ENCODE data around the gene SPIB. TPM values are rescaled to one million over a fixed set of nuclear protein-coding genes. Genes with fewer than 3 reads are reported as not detected.
A peak's percentile ranks its signal among the peaks of the same experiment; 100 is the strongest.

SPIB gene
- total RNA-seq, 1 donor from 2014 or later: 0.91 TPM

DNA sequence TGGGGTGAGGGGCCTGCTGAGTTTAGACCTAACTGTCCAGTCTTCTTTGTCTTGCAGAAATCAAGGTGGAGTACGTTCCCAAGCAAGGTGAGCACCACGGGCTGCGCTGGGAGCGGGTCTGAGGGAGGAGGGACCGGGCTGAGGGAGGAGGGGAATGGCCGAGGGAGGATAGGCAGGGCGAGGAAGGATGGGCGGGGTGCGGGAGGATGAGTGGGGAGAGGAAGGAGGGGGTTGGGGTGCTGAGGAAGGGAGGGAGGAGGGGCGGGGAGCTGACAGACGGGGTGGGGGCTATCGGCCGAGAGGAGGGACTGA, 32.4 kb downstream of the SPIB start:
- Mint-ChIP-seq H3K9me3 (peaks cover 4% of the 10 kb centered on the region), H3K27ac (no peak overlapping the region), H3K4me3 (no peak overlapping the region), H3K36me3 (ENCODE audit: low read depth) (no peaks in the 10 kb centered on the region), H3K4me1 (no peaks in the 10 kb centered on the region), H3K27me3 (peaks cover 4% of the 10 kb centered on the region)
- DNase-seq: no peak
- intact Hi-C loops (cut with micrococcal nuclease): no loop called here

DNA sequence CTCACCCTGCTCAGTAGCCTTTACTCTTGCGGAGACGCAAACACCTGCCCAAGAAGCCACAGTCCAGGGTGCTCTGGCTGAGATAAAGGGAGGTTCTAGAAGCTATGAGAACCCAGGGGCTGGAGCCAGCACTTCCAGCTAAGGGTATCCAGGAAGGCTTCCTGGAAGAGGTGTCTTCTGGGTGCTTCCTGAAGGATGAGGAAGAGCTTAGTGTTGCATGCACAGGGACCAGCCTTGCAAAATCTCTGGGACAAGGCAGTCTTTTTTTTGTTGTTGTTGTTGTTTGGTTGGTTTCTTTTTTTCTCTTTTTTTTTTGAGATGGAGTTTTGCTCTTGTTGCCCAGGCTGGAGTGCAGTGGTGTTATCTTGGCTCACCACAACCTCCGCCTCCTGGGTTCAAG, 34.5 kb downstream of the SPIB start:
- H3K27ac Mint-ChIP-seq: no peak overlapping the region
- no peak overlapping the region for H3K4me3 Mint-ChIP-seq
- intact Hi-C loops (cut with micrococcal nuclease): no loop called here
- H3K9me3 Mint-ChIP-seq: no peaks in the 10 kb centered on the region
- no peaks in the 10 kb centered on the region for H3K4me1 Mint-ChIP-seq
- no peaks in the 10 kb centered on the region for H3K36me3 Mint-ChIP-seq (ENCODE audit: low read depth)
- no peak for DNase-seq
- peaks cover 6% of the 10 kb centered on the region for H3K27me3 Mint-ChIP-seq

GRCh38 chr19:50455992-50456391, 37.3 kb downstream of the SPIB start:
- intact Hi-C loops (cut with micrococcal nuclease): no loop called here
- H3K4me3 Mint-ChIP-seq: no peak overlapping the region
- no peak for DNase-seq
- peaks cover 5% of the 10 kb centered on the region for H3K27me3 Mint-ChIP-seq
- no peak overlapping the region for H3K27ac Mint-ChIP-seq
- peaks cover 9% of the 10 kb centered on the region for H3K4me1 Mint-ChIP-seq
- no peaks in the 10 kb centered on the region for H3K9me3 Mint-ChIP-seq
- no peaks in the 10 kb centered on the region for H3K36me3 Mint-ChIP-seq (ENCODE audit: low read depth)

DNA sequence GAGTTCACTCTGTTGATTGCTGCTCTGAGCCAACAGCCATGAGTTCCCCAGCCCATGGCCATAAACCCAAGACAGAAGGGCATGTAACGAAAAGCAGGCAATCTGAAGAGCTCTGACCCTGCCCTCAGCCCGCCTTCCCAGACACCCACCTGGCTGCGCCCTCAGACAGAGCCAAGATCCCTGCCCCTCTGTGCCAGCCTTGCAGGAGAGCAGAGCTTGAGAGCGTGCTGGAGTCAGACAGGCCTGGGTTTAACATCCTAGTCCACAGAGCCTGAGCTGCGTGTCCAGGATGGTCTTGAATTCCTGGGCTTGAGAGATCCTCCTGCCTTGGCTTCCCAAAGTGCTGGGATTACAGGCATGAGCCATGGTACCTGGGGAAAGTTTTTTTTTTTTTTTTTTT, 38.6 kb downstream of the SPIB start:
- intact Hi-C loops (cut with micrococcal nuclease): no loop called here
- Mint-ChIP-seq H3K4me3 (no peak overlapping the region), H3K27me3 (peaks cover 5% of the 10 kb centered on the region), H3K4me1 (peaks cover 12% of the 10 kb centered on the region), H3K36me3 (ENCODE audit: low read depth) (no peaks in the 10 kb centered on the region), H3K27ac (no peak overlapping the region), H3K9me3 (no peaks in the 10 kb centered on the region)
- DNase-seq: no peak

DNA sequence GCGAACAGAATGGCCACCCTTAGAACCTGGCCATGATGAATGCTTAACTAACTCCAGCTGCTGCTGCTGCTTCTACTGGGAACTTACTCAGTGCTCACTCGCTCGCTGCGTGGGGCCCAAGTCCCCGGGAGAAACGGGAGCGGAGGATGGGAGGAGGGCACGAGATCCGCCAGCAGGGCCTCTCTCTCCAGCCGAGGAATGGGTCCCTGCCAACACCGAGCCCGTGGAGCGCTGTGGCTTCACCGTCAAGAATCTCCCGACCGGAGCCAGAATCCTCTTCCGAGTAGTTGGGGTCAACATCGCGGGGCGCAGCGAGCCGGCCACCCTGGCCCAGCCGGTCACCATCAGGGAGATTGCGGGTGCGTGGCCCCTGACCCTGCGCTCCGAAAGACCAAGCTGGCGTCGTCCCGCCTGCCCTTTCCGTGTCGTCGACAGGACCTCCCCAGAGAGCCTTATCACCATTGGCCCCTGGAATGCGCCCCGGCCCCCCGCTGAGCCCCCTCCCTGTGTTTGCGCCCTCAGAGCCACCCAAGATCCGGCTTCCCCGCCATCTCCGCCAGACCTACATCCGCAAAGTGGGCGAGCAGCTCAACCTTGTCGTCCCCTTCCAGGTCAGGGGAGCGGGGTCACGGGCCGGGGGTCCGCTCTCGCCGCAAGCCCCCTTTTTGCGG, 39.8 kb downstream of the SPIB start:
- Mint-ChIP-seq H3K4me1 (peaks cover 12% of the 10 kb centered on the region), H3K36me3 (ENCODE audit: low read depth) (no peaks in the 10 kb centered on the region), H3K27ac (no peak overlapping the region), H3K4me3 (no peak overlapping the region), H3K9me3 (no peaks in the 10 kb centered on the region), H3K27me3 (peaks cover 5% of the 10 kb centered on the region)
- intact Hi-C loops (cut with micrococcal nuclease): no loop called here
- no peak for DNase-seq

- H3K4me1 Mint-ChIP-seq: peaks cover 12% of the 10 kb centered on the region
- intact Hi-C loops (cut with micrococcal nuclease): no loop called here
- no peaks in the 10 kb centered on the region for H3K9me3 Mint-ChIP-seq
- H3K27me3 Mint-ChIP-seq: peaks cover 5% of the 10 kb centered on the region
- H3K27ac Mint-ChIP-seq: no peak overlapping the region
- H3K36me3 Mint-ChIP-seq (ENCODE audit: low read depth): no peaks in the 10 kb centered on the region
- no peak overlapping the region for H3K4me3 Mint-ChIP-seq
- DNase-seq: no peak
Measured at GRCh38 chr19:50459067-50459456, 40.3 kb downstream of the SPIB start.

DNA sequence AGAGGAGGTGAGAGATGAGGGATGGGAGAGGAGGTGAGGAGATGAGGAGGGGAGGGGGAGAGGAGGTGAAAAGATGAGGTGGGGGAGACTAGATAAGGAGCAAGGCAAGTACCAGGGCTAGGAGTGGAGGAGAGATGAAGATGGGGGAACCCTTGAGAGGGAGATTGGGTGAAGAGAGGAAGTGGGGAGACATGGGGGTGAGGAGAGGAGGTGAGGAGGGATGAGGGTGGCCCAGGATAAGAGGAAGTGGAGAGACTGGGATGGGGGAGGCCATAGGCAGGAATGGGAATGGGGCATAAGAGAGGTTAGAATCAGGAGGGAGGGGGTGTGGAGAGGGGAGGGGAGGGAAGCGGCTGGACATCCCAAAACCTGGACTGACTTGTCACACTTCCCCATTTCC, 40.9 kb downstream of the SPIB start:
- H3K4me3 Mint-ChIP-seq: no peak overlapping the region
- no peaks in the 10 kb centered on the region for H3K36me3 Mint-ChIP-seq (ENCODE audit: low read depth)
- no peaks in the 10 kb centered on the region for H3K9me3 Mint-ChIP-seq
- DNase-seq: no peak
- peaks cover 5% of the 10 kb centered on the region for H3K27me3 Mint-ChIP-seq
- peak overlapping the region; percentile 58 for H3K27ac Mint-ChIP-seq
- intact Hi-C loops (cut with micrococcal nuclease): loop anchor here (5.0 kb wide), 2 partner anchors 42 to 207 kb away; partner anchors contain the start of gene SPIB
- H3K4me1 Mint-ChIP-seq: peaks cover 12% of the 10 kb centered on the region

DNA sequence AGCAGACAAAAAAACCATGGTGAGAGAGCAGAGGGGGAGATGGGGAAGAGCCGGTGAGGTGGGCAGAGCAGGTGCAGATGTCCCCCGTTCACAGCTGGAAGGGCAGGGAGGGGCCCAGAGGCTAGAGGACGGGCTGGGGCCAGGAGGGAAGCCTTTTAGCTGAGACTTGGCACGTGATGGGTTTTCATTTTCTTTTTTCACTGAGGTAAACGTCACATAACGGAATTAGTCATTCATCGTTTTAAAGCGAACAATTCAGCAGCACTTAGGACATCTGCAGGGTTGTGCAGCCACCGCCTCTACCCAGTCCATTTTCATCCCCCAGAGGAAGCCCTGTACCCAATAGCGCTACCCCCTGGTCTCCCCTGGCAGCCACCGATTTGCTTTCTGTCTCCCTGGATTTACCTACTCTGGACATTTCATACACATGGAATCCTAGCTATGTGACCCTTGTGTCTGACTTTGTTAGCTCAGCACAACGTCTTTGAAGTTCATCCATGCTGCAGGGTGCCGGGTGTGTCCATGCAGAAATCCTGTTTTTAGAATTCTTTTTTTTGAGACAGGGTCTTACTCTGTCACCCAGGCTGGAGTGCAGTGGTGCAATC, 41.5 kb downstream of the SPIB start:
- peak; percentile 63 for DNase-seq
- Mint-ChIP-seq H3K27ac (peak overlapping the region; percentile 61), H3K36me3 (ENCODE audit: low read depth) (no peaks in the 10 kb centered on the region), H3K4me1 (peaks cover 12% of the 10 kb centered on the region), H3K27me3 (peaks cover 5% of the 10 kb centered on the region), H3K9me3 (no peaks in the 10 kb centered on the region), H3K4me3 (peak overlapping the region; percentile 34)
- intact Hi-C loops (cut with micrococcal nuclease): loop anchor here (5.0 kb wide), 2 partner anchors 43 to 208 kb away; partner anchors contain the start of gene SPIB

GRCh38 chr19:50461066-50461875, 42.5 kb downstream of the SPIB start:
- Mint-ChIP-seq H3K27ac (no peak overlapping the region), H3K4me3 (peak overlapping the region; percentile 40)
- intact Hi-C loops (cut with micrococcal nuclease): loop anchor here (1.0 to 5.0 kb wide), 4 partner anchors 44 to 209 kb away; partner anchors contain the start of gene SPIB

GRCh38 chr19:50462970-50463369, 44.2 kb downstream of the SPIB start:
- Mint-ChIP-seq H3K27ac (no peak overlapping the region), H3K27me3 (peaks cover 2% of the 10 kb centered on the region), H3K9me3 (no peaks in the 10 kb centered on the region), H3K4me3 (no peak overlapping the region), H3K4me1 (peaks cover 12% of the 10 kb centered on the region), H3K36me3 (ENCODE audit: low read depth) (no peaks in the 10 kb centered on the region)
- no peak for DNase-seq
- intact Hi-C loops (cut with micrococcal nuclease): loop anchor here (5.0 kb wide), 2 partner anchors 46 to 211 kb away; partner anchors contain the start of gene SPIB

More at GRCh38 chr19:50461066-50461875, 42.5 kb downstream of the SPIB start:
- no peaks in the 10 kb centered on the region for H3K36me3 Mint-ChIP-seq (ENCODE audit: low read depth)
- peaks cover 12% of the 10 kb centered on the region for H3K4me1 Mint-ChIP-seq
- no peaks in the 10 kb centered on the region for H3K9me3 Mint-ChIP-seq
- peak; percentile 90 for DNase-seq
- peaks cover 5% of the 10 kb centered on the region for H3K27me3 Mint-ChIP-seq

DNA sequence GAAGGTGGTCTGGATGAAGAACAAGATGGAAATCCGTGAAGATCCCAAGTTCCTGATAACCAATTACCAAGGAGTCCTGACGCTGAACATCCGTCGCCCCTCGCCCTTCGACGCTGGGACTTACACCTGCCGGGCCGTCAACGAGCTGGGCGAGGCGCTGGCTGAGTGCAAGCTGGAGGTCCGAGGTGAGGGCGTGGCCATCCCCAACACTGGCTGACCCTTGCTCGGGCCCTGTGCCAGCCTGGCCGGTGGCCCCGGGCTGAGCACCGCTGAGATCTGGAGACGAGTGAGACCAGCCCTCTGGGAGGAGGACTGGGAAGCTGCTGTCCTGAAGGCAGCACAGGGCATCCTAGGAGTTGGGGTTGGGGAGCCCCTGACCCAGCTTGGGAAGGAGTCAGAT, 45.6 kb downstream of the SPIB start:
- no peak overlapping the region for H3K4me3 Mint-ChIP-seq
- intact Hi-C loops (cut with micrococcal nuclease): loop anchor here (5.0 kb wide), 2 partner anchors 47 to 212 kb away; partner anchors contain the start of gene SPIB
- H3K4me1 Mint-ChIP-seq: peaks cover 12% of the 10 kb centered on the region
- no peak overlapping the region for H3K27ac Mint-ChIP-seq
- H3K9me3 Mint-ChIP-seq: no peaks in the 10 kb centered on the region
- DNase-seq: no peak
- H3K36me3 Mint-ChIP-seq (ENCODE audit: low read depth): no peaks in the 10 kb centered on the region
- no peaks in the 10 kb centered on the region for H3K27me3 Mint-ChIP-seq

DNA sequence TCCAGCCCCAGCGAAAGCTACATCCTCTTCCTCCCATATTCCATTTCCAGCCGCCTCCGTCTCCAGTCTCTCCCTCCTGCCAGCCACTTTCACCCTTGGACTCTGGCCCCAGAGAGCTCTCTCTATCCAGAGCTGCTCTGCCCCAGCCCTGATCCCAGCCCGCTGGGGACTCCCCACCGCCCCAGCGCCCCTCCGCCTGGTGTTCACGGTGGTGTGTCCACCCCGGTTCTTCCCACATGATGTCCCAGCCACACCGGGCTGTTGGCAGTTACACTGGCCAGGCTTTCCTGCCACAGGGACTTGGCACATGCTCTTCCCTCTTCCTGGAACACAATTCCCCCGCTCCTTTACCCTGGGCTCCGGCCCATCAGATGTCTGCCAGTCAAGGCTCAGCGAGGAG, 46.3 kb downstream of the SPIB start:
- DNase-seq: no peak
- Mint-ChIP-seq H3K27me3 (no peaks in the 10 kb centered on the region), H3K36me3 (ENCODE audit: low read depth) (no peaks in the 10 kb centered on the region), H3K9me3 (no peaks in the 10 kb centered on the region), H3K4me1 (peaks cover 9% of the 10 kb centered on the region), H3K4me3 (no peak overlapping the region), H3K27ac (no peak overlapping the region)
- intact Hi-C loops (cut with micrococcal nuclease): loop anchor here (5.0 kb wide), 2 partner anchors 48 to 213 kb away; partner anchors contain the start of gene SPIB

DNA sequence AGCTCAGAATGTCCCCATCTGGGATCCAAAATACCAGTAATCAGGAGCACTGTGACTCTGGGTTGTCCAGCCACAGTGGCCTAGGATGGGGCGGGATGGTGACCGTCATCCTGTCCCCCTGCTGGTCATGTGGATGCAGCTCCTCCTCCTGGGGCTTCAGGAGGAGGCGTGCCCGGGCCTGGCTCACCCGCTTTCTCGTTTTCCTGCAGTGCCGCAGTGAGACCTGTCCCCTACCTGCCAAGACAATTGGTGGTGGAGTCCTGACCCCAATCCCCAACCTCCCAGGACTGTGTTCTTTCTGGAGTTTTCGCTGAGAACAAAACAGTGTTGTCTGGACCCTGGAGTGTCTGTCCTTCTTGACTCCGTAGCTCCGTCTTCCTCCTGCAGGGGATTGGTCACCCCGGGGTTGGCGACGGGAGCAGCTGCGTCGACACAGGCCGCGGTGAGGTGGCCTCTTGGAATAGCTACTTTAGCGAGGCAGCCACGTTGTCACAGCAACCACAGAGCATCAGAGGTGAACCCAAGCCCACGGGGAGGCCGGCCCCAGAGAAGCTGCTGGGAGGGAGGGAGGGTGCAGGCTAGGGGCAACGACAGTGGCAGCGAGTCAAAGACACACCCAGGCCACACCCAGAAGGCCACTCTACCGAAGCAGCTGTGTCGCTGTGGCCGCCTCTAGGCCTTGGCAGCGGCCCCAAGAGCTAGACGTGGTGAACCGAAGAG, 47.4 kb downstream of the SPIB start:
- intact Hi-C loops (cut with micrococcal nuclease): no loop called here
- DNase-seq: no peak
- Mint-ChIP-seq H3K9me3 (no peaks in the 10 kb centered on the region), H3K27me3 (no peaks in the 10 kb centered on the region), H3K4me1 (peaks cover 3% of the 10 kb centered on the region), H3K4me3 (no peak overlapping the region), H3K36me3 (ENCODE audit: low read depth) (no peaks in the 10 kb centered on the region), H3K27ac (no peak overlapping the region)

All from activated CD4-positive, alpha-beta T cell treated with anti-CD3 and anti-CD28 coated beads, Interleukin-2, amount 10 ng/mL, durations not matched to agents 24 days and 14 days (primary cell).